ENCODE results near the gene SATB2.

Gene SATB2

DNA sequence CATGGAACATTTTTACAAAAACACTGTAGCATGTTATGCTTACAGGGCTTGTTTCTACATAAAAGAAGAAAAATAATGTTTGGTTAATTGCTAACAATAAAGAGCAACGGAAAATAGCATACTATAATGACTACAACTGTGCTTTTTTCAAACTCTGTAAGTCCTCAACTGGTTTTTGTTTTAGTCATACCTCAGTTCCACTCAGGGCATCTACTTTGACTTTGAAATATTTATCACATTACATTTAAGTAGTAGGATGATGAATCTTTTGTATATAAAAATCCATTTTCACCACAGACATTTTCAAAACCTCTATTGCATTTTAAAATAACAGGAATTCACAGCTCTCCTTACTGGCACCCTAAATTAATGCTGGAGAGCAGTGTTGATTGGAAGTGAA is 8.3 kb downstream of the SATB2 start:
- no peak for DNase-seq

DNA sequence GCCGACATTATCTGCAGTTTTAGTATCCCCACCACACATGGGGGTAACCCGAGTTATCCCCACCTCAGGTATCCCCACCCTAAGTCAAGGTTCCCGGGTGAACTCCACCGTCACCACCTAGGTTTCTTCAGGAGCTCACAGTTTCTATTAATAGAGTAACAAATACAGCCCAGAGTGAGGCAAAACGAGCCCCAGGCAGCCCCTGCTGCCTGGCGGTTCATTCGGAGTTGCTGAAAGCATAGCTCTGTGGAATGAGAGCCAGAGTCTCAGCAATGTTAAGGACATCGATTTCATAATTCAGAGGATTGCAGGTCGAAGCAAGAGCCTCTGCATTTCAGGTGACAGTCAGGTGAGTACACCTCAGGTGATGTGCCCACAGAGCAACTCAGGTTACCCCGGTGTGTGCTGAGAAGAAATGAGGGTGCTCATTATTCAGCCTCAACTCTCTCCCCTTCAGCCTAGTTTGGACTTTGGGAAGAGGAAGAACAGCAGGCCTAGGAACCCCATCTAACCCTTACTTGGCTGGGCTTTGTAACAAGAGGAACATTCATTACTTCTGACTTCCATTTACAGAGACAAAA is 10.7 kb downstream of the SATB2 start:
- DNase-seq, result no peak

DNA sequence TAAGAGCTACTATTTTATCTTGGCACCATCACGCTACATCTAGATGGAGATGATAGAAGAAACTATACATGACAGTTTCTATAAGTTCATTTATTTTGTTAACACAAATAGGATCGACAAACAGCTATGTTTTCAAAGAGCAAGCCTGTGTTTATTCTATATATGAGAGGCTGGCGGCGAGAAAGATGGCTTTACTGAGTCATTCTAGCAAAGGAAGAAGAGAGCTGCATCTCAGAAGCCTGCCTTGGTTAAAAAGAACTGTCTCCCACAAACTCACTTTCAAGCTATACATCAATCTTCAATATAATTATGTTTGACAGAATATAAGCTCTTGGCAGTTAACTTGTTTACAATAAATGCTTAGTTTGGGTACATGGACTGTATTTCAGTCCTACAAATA is 13.0 kb downstream of the SATB2 start:
- no peak for DNase-seq

DNA sequence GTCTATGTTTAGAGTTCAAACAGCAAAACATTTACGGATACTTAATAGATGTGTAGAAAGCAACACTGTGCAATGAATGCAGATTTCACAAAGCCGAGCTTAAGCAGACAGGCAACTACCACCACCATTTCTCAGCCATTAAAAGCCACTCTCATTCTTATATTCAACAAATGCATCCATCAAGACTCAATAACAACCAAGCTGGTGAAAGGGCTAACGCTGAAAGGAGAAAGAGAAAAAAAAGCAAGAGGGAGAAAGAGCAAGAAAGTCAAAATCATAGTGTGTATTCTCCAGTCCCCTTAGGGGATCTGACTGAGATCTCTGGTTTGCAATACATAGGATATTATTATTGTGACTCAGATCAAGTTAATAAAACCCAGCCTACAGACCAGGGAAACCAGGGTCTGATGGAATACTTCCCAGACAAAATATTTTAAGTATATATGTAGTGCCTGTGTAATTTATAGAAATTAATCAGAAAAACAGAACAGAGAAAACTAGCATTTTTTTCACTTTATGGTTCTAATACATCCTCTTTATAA is 14.1 kb downstream of the SATB2 start:
- no peak for DNase-seq

DNA sequence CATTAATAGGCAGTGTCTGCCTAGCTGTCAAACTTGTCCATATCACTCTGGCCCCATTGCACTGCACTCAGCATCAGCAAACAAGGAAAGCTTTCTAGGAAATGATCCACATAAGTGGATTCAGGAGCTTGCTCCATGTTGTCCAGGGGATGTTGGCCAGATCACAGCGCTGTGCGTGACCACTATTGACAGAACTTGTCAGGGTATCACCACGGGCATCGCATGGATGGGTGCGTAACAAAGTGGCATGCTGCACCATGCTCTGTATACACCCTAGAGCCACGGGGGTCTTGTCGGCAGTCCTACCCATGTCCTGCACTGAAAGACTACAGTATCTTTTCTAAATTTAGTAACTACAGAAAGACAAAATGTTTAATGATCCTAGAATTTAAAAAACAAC is 15.6 kb downstream of the SATB2 start:
- no peak for DNase-seq

DNA sequence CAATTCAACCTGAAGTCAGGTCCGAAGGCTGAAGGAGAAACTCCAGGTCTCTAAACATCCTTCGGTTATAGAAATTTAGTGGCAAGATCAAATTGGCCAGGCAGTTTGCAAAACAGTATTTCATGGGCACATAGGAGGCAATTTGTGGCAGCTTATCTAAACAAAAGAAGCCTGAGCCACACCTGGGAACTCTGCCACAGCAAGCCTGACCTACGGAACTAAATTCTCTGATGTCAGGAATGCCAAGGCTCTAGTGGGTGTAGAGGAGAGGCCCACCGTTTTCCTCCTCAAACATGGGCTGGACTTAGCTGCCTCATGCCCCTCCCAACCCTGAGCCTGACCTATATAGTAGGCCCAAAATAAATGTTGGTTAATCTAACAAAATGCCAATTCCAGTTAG is 16.0 kb downstream of the SATB2 start:
- DNase-seq, result no peak

DNA sequence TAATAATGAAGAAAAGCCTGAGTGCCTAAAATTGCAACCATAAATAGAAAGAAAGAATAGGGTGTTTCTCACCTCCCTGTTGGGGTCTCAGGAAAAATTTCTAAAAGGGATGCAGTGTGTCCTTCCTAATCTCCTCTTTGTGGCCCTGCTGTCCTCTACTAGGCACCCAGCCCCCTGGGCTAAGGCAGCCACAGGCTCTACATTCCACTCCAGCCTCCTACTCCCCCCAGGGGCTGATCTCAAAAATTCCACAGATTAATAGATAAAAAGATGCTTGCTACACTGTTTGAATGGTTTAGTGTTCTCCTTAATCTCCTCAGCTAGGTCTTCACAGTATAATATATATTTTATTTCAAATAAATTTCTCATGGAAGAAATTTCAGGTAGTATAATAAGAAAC is 17.6 kb downstream of the SATB2 start:
- no peak for DNase-seq

DNA sequence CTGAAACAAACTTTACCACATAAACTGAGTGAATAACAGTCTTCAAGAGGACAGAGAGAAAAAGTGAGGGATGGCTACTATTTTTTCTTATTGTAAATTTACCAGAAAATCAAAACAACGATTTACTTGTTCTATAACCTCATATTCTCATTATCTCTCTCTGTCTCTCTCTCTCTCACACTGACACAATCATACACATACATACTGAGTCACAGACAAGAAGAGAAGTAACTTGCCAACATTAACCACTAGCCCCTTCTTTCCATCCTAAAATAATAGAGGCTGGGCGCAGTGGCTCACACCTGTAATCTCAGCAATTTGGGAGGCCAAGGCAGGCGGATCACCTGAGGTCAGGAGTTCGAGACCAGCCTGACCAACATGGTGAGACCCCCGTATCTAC is 18.2 kb downstream of the SATB2 start:
- no peak for DNase-seq

DNA sequence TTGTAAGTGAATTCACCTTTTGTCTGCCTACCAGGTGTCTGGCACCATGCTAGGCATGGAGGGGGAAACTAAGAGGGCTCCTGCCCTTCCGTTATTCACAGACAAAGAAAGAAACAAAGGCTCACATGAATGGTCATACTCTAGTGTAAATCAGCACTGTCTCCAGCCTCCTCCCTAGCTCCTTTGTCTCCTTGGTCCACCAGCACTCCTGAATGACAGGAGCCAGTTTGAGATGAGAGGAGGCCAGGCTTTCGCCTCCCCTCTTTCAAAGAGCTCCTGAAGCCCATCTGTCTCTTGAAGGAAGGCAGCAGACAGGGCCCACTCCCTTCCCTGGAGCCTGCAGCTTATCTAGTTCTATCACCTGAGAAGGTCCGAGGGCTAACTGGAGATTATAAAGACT is 18.7 kb downstream of the SATB2 start:
- DNase-seq, result no peak

DNA sequence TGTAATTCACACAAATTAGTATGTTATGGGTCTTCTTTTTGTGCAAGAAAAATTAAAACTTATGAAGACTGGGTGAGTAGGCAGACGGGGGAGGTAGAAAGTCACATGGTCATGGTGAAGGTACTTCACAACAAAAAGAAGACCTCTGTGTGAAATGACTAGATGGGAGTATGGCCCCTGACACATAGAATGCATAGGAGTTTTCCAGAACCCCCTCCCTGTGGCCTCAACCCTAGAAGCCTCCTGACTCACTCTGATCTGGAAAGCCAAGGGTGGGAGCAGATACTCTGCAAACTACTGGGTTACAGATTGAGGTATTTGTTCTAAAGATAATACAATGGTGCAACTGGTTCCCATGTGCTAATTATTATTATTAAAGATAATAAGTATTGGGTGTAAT is 23.2 kb downstream of the SATB2 start:
- no peak for DNase-seq

DNA sequence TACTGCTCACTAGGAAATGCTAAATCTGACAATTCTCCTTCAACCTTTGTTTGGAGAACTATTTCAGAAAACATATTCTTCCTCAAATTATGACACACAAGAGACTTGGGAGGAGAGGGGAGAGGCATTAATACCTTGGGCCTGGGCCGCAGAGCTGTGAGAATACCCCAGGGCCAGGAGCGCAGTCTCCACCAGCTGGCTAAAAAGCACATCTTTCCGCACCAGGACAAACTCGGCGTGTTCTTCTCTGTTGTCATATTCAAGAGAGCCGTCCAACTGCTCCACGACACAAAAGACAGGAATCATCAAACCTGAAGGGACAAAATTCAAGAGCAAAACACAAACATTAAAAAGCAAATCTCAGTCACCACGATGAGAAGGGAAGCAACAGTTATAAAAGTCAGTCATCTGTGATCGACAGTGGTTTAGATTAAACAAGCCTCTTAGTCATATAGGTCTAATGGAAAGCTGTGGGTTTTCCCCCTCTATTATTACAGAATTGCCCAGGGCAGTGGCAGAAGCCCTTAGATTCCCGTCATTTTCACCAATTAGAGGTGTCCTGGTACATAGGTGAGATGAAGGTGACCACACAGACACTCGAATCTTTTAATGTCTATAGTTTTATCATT is 24.4 kb downstream of the SATB2 start:
- DNase-seq, result no peak

DNA sequence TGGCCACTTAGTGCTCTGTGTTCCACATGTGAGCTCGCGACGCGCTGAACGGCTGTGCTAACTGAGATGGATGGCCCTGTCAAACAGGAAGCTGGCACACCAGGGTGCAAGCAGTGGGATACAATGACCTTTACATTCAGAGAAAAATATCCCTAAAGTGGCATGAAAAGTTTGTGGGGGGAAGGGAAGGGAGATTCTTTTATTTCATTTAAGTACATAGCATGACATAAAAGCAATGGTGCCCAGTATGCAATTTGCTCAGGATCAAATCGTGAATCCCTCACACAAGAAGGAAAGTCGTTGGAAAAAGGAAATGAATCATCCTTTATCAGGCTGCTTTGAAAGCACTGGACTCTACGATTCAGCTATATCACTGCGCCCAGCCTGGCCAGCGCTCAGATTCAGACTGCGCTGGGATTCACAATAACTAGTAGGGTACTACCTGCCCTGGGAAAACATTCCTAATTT is 26.0 kb downstream of the SATB2 start:
- no peak for DNase-seq

DNA sequence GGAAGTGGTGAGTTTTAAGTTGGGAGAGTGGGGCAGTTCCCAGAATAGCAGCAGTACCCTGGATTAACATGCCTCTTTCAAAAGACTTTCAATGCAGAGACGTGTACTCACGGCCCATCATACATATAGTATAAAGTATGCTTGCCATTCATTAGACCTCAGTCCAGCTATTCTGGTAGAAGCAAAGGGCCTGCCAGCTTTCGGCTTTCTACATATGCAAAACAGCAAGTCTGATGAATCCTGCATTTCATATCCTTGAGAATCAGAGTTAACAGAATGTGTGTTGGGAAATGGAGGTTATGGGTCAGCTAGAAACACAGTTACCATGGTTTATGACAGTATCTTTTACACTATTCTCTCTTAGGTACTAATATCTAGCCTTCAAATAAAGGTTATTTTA is 27.5 kb downstream of the SATB2 start:
- DNase-seq, result no peak

DNA sequence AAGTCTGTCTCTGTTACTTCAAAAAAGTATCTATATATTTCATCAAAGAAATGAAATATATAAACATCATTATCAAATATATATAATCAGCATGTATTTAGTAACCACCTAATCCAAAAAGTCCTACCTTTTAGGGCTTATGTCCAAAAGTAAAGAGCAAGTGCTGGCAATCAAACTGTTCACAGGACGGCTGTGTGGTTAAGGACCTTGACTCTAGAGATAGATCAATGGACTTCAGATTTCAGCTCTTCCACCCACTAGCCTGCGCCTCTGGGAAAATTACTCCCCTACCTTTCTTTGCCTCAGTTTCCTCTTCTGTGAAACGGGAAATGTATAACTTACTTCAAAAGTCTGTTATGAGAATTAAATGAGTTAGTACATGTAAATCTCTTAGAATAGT is 29.4 kb downstream of the SATB2 start:
- DNase-seq, result no peak

DNA sequence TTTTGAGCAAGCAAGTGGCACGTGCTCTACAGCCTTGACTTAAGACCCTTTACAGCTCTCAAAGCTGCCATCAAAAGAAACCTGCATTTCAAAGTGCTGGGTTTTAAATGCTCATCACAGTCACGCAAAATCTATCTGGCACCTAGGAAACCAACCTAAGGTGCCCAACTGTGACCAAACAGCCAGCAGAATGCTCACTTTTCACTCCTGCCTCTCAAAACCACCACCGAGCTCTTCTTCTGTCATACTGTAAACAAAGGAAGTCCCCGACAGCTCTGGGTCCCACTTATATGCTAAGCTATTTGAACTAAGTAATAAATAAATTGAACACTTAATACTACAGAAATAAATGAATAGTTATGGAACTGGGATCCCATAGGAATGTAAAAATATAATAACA is 33.6 kb downstream of the SATB2 start:
- DNase-seq, result no peak

DNA sequence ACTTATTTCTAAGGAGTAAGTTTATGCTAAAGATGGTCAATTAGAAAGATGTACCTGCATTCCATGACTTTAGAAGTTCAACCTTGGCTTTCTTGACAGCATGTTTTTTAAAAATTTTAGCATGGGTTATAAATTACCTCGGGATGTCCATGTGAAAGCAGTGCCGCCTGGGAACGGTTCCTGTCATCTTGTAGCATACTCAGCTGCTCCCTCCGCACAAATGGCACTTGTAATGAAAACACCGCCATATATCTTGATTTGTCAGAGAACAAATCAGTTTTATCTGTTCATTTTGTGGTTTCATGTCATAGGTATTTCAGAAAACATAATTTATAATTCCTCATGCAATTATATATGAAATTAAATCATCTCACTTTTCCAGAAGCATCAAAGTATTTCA is 38.3 kb downstream of the SATB2 start:
- DNase-seq, result no peak

DNA sequence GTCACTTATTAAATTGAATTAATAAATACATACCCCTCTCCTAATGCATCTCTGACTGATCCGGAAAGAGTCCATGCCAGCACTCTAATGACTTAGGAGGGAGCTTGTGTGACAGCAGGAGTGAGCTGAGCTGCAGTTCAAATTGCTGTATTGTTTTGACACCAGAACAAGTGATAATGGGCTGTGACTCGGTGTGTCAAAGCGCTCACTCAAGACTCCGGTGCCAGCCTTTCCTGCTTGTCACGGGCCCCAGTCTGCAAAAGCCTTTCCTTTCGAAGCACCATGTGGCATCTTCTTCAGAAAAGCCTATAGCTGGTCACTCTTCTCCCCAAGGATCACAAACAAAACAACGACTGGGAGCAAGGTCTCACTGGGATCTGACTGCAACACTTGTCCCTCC is 43.3 kb downstream of the SATB2 start:
- no peak for DNase-seq

DNA sequence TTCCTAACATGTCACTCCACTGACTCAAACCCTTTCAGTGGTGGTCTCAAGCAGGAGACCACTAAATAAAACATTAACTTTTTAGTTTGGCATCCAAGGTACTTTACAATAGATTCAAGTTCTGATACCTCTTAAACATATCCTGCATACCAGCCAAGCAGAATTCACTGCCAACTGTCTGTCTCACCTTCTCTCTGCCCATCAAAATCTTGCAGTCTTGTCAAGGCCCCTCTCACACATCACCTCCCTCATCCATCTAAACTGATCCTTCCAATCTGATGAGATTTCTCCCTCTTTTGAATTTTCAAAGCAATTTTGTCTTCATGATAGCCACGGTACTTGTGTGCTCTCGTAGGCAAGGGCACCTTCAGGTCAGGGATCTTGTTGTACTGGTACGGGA is 43.7 kb downstream of the SATB2 start:
- no peak for DNase-seq

DNA sequence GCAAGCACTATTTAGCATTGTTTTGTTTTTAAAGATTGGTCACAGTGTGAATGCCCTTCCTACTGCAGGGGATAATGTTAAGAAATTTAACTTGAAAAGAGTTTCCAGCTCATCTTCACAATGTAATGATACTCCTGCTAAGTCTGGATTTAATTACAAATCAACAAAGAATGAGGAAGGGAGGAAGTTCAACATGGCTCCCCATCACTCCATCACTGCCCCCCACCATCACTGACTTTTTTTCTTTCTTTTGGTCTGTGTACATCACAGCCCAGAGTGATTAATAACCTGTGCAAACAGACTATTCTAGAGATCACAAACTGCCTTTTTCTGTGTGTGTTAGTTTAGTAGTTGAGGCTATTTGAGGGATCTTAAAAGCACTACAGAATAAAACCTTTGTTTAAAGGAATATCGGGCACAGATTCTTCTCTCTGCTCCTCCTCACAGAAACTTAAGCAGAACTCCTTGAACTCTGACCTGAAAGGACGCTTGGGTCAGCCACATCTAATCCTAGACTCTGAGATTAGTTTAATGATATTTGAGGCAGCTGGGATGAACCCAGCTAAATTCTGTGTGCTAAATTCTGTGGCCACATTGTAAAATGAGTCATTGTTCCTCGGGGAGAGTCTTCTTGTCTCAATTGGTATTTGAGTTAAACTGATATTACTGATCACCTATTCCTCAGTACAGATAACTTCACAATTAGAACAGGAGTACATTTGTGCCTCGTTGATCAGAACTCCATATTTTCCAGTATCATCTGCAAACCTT is 47.8 kb downstream of the SATB2 start:
- no peak for DNase-seq

DNA sequence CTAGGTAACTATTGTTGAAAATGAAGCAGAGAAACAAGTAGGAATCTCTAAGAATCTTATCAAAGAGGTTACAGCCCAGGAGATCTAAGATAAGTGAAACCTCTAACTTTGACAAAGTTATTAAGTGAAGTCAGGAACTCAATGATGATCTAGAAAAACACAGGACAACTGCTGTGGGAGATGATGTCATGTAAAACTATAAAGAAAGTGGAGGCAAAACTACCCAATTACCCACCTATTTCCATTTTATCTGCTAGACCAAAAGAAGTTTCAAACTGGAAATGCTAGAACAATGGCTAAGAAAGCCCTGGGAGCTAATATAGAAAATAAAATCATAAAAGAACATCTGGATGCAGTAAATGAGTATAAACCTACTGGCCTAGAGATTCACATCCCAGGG is 50.3 kb downstream of the SATB2 start:
- DNase-seq, result no peak

DNA sequence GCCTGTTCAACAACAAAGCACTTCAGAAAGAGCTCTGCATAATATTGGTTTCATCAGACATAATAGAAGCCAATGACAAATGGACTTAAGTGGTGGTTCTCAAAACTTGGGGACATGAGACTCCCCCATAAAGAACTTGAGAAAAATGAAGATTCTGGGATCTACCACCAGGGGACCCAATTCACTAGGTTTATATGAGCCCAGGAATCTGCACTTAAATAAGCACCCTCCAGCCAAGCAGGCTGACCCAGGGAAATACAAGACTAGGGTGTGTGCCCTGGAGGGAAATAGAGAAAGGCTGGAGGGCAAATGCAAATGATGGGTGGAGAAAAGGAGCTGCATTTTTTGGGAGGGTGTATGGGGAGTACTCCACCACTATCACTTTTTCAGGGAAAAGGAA is 52.5 kb downstream of the SATB2 start:
- DNase-seq, result no peak

DNA sequence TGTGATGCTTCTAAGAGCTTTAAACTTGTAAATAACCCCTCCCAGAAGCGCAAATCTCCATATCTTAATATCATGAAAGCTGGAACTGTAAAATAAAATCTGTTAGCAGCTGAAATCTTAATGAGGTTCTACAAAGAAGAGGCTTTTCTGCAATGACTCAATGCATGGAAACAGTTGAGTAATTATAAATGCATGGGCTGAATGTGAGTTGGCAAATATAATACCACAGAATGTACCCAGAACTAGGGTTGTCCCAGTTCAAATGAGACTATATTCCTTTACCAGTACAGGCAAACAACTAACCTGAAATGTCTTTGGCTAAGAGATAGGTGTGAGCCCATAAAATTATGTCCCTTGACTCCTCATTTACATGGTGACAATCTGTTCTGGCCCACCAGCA is 52.9 kb downstream of the SATB2 start:
- DNase-seq, result no peak

DNA sequence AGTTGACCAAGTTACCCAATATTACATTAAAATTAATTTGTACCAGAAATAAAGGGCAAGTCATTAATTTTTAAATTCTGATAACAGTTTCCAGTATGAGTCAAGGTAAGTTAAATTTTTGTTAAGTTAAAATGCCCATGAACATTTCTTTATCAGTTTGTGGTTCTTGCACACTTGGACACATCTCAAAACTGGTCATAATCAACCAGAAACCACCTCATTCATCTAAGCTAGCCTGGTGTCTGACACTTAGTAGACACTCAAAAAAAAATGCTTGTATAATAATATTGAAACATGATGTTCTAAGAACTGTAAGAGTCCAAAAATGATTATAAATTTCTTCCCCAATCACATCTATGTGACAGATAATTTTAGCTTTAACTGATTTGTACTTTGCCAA is 62.4 kb downstream of the SATB2 start:
- DNase-seq, result no peak

DNA sequence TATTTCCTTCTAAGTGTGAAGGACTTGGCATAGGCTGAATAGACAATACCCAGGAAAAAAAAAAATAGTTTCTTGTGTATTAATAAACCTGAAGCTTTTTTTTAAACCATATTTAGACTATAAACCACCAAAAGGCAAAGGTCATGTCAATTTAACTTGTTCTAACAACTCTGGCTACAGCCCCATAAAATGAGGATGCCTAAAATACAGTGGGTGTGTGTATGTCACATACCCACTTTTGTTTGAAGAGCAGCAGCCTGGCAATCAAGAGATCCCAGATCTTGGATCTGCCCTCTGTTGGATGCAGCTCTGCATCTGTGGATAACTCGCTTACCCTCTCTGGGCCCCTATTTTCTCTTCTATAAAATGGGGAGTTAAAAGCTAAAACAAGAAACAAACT is 65.4 kb downstream of the SATB2 start:
- no peak for DNase-seq
